Body of pancreas (tissue), 4 donors: ENCODE measurements around the gene SLC38A2. TPM values are rescaled to one million over a fixed set of nuclear protein-coding genes. Genes with fewer than 3 reads are reported as not detected.

ENCODE experiments used
- ATAC-seq: fragments of 150-250 bp; one replicate; pipeline ENCODE4 v1.9.1; 2016
- DNase-seq, 4 donors: peaks; one replicate each; pipeline ENCODE4 v3.0.0-alpha.2; 2019
- H3K27ac ChIP-seq, 4 donors: fragments of 200-600 bp; sonication (generic); 1 replicate in 3 of 4; 2 replicates in 1 of 4; pipeline versions ENCODE4 v1.5.1 to v1.6.1; 2016 to 2019; ENCODE audit warnings: mild to moderate bottlenecking in 1 of 4, mixed read lengths in 1 of 4, moderate library complexity in 1 of 4
- H3K27me3 ChIP-seq, 2 donors: fragments of 200-600 bp; sonication (generic); one replicate each; pipeline ENCODE4 v1.6.0; 2016; ENCODE audit warnings: mild to moderate bottlenecking in 1 of 2
- H3K36me3 ChIP-seq, 2 donors: fragments of 200-600 bp; sonication (generic); replicated peaks in 1 of 2; 2 replicates each; pipeline ENCODE4 v1.5.1; 2016; ENCODE audit warnings: low read depth in 2 of 2; ENCODE audit not compliant: insufficient read depth in 1 of 2
- H3K4me1 ChIP-seq: fragments of 200-600 bp; sonication (generic); one replicate; pipeline ENCODE4 v1.6.0; 2016
- H3K4me3 ChIP-seq, 2 donors: fragments of 200-600 bp; sonication (generic); 1 replicate in 1 of 2; 2 replicates in 1 of 2; pipeline ENCODE4 v1.5.1; 2016 to 2019
- H3K9me3 ChIP-seq, 3 donors: fragments of 200-600 bp; sonication (generic); 1 replicate in 2 of 3; 2 replicates in 1 of 3; pipeline ENCODE4 v1.5.1; 2016
- POLR2A ChIP-seq, 3 donors: fragments of 450-650 bp; IDR thresholded peaks; one replicate each; pipeline ENCODE4 v1.6.1; 2016; ENCODE audit warnings: antibody characterized with exemption in 3 of 3, mild to moderate bottlenecking in 2 of 3
- WGBS, 2 donors: methylation state at CpG; one replicate each; pipeline ENCODE4 v1.1.5; 2017; 5-methylcytosine and 5-hydroxymethylcytosine counted together
- intact Hi-C: fragments of 100-400 bp; cut with DNase I; formaldehyde crosslinking; loops from one replicate; pipeline ENCODE4 v1.15.1; 2023
- total RNA-seq, 2 donors: library from RNA; depleted of rRNA; stranded (reverse); fragments of >200 nt; gene quantifications; one replicate each; pipeline ENCODE4 v1.1.0, GENCODE V29; 2016
- TF ChIP-seq, protein P1 (sequence below), 7 experiments: fragments of 450-650 bp in 4 of 7; fragments of 200-600 bp in 3 of 7; sonication (generic) in 3 of 7; IDR thresholded peaks; one replicate each; pipeline ENCODE4 v1.5.1; 2016 to 2019; ENCODE audit warnings: antibody characterized with exemption in 7 of 7

The SLC38A2 gene
- total RNA-seq, 2 donors from 2014 or later: 184 to 203 TPM

GRCh38 chr12:46378530-46378929 lies 6.0 kb upstream of the SLC38A2 start:
- 92 to 96% methylated on average over 1 of the region's 1 CpG for WGBS, 2 donors

DNA sequence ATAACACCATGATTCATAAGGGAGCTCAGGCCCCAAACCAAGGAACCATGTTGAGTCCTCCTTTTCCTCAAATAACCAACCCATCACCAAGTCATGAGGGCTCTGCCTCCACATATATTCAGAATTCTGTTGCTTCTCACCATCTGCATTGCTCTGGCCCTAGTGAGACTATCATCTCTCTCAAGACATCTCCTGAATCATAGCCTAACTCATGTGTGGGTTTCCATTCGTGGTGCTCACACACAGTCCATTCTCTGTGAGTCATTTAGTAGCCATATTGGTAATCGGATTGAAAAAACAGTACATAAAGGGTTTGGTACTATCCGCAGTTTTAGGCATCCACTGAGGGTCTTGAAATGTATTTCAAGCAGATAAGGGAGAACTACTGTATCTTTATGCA lies 5.1 kb upstream of the SLC38A2 start:
- no peak for DNase-seq
- peaks cover 17% of the 10 kb centered on the region for H3K4me1 ChIP-seq
- no peaks in the 10 kb centered on the region for H3K9me3 ChIP-seq
- no peaks in the 10 kb centered on the region for H3K36me3 ChIP-seq
- WGBS, 2 donors: 76 to 81% methylated on average over 3 of the region's 3 CpGs
- intact Hi-C loops: no loop called here
- no peak for TF ChIP-seq POLR2A (IDR thresholded peaks at IDR 0.05)
- TF ChIP-seq, protein P1, sequence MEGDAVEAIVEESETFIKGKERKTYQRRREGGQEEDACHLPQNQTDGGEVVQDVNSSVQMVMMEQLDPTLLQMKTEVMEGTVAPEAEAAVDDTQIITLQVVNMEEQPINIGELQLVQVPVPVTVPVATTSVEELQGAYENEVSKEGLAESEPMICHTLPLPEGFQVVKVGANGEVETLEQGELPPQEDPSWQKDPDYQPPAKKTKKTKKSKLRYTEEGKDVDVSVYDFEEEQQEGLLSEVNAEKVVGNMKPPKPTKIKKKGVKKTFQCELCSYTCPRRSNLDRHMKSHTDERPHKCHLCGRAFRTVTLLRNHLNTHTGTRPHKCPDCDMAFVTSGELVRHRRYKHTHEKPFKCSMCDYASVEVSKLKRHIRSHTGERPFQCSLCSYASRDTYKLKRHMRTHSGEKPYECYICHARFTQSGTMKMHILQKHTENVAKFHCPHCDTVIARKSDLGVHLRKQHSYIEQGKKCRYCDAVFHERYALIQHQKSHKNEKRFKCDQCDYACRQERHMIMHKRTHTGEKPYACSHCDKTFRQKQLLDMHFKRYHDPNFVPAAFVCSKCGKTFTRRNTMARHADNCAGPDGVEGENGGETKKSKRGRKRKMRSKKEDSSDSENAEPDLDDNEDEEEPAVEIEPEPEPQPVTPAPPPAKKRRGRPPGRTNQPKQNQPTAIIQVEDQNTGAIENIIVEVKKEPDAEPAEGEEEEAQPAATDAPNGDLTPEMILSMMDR (IDR thresholded peaks at IDR 0.05): no peak
- no peak overlapping the region for H3K4me3 ChIP-seq
- H3K27ac ChIP-seq: no peak overlapping the region
- no peaks in the 10 kb centered on the region for H3K27me3 ChIP-seq
- ATAC-seq: no peak

More at GRCh38 chr12:46378530-46378929, 6.0 kb upstream of the SLC38A2 start:
- Histone ChIP-seq H3K36me3 (no peaks in the 10 kb centered on the region), H3K4me1 (peaks cover 16% of the 10 kb centered on the region), H3K9me3 (no peaks in the 10 kb centered on the region), H3K4me3 (no peak overlapping the region), H3K27ac (no peak overlapping the region), H3K27me3 (no peaks in the 10 kb centered on the region)
- DNase-seq (no peak), ATAC-seq (no peak)
- no peak for TF ChIP-seq POLR2A (IDR thresholded peaks at IDR 0.05)
- TF ChIP-seq, protein P1 (IDR thresholded peaks at IDR 0.05): no peak
- intact Hi-C loops: no loop called here

DNA sequence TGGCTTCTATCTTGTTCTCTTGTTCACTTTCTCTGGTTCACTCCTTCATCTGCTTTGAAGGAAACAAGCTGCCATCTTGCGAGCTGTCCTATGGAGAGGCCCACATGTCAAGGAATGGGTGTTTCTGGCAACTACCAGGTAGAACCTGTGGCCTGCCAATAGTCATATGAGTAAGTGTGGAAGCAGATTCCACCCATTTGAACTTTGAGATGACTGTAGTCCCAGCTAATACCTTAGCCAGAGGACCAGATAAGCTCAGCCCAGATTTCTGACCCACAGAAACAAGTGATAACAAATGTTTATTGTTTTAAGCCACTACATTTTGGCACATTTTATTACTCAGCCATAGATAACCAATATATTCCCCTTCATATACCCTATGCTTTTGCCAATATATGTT lies 4.0 kb upstream of the SLC38A2 start:
- WGBS, 2 donors: 90 to 94% methylated on average over 1 of the region's 1 CpG
- Histone ChIP-seq H3K27ac (no peak overlapping the region), H3K4me1 (peaks cover 7% of the 10 kb centered on the region), H3K9me3 (no peaks in the 10 kb centered on the region), H3K27me3 (no peaks in the 10 kb centered on the region), H3K36me3 (no peaks in the 10 kb centered on the region), H3K4me3 (no peak overlapping the region)
- DNase-seq (no peak), ATAC-seq (no peak)
- TF ChIP-seq POLR2A (IDR thresholded peaks at IDR 0.05): no peak
- TF ChIP-seq, protein P1 (IDR thresholded peaks at IDR 0.05): no peak
- intact Hi-C loops: no loop called here

DNA sequence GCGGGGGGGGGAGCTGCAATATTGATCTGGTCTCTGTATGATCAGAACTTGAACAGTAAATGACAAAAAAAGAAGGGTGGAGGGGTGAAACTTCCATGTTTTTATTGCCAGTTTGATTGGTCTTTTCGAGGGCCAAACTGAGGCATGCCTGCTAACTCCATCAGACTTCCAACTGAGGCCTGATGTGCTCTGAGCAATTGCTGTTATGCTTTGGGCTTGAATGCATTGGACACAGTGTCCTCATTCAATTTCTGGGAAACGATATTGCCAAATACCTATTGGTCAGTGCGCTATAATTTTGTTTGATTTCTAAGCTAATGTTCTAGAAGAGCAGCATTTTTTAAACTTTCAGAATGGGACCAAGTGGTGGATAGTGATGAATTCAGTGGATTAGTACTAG lies 2.1 kb upstream of the SLC38A2 start:
- ATAC-seq: no peak
- no peaks in the 10 kb centered on the region for H3K27me3 ChIP-seq
- WGBS, 2 donors: 91 to 94% methylated on average over 4 of the region's 4 CpGs
- no peak for TF ChIP-seq POLR2A (IDR thresholded peaks at IDR 0.05)
- TF ChIP-seq, protein P1 (IDR thresholded peaks at IDR 0.05): no peak
- intact Hi-C loops: no loop called here
- peaks cover 13% of the 10 kb centered on the region for H3K4me1 ChIP-seq
- DNase-seq: no peak
- no peaks in the 10 kb centered on the region for H3K36me3 ChIP-seq
- H3K9me3 ChIP-seq: no peaks in the 10 kb centered on the region
- H3K4me3 ChIP-seq: no peak overlapping the region
- H3K27ac ChIP-seq: no peak overlapping the region

- Histone ChIP-seq H3K9me3 (no peaks in the 10 kb centered on the region), H3K4me3 (no peak overlapping the region), H3K27ac (no peak overlapping the region), H3K36me3 (no peaks in the 10 kb centered on the region), H3K27me3 (no peaks in the 10 kb centered on the region), H3K4me1 (peaks cover 17% of the 10 kb centered on the region)
- TF ChIP-seq, protein P1 (IDR thresholded peaks at IDR 0.05): no peak
- TF ChIP-seq POLR2A (IDR thresholded peaks at IDR 0.05): no peak
- ATAC-seq (no peak), DNase-seq (no peak)
- WGBS, 2 donors: 35 to 65% methylated on average over 1 of the region's 1 CpG
- intact Hi-C loops: no loop called here
Observed at GRCh38 chr12:46374310-46374709, 1.7 kb upstream of the SLC38A2 start.
